Muscle of back (tissue), 11 donors: ENCODE measurements around the gene GPR137B. TPM values are rescaled to one million over a fixed set of nuclear protein-coding genes. Genes with fewer than 3 reads are reported as not detected.

Source experiments
- DNase-seq, 3 donors: peaks; one replicate each; pipeline versions ENCODE4 v3.0.0 to v3.0.0-alpha.2; 2013
- polyA plus RNA-seq, 10 donors: library from polyadenylated mRNA; unstranded; fragments of 120-200 nt; gene quantifications; one replicate each; pipeline ENCODE4 v1.2.1, GENCODE V29; 2013; ENCODE audit not compliant: insufficient read length in 10 of 10

The GPR137B gene
- polyA plus RNA-seq, 10 donors, result 4.5 to 13.9 (median 5.5) TPM

GRCh38 chr1:236113324-236114032 is 28.9 kb upstream of the GPR137B start:
- DNase-seq, result no peak

- DNase-seq, result no peak
Measured at GRCh38 chr1:236114076-236114747, 28.1 kb upstream of the GPR137B start.

- DNase-seq, result no peak
Measured at GRCh38 chr1:236117710-236118109, 24.6 kb upstream of the GPR137B start.

- DNase-seq, result no peak
Measured at GRCh38 chr1:236119943-236120484, 22.3 kb upstream of the GPR137B start.

GRCh38 chr1:236120721-236121153 is 21.6 kb upstream of the GPR137B start:
- DNase-seq, result no peak

GRCh38 chr1:236122176-236122575 is 20.2 kb upstream of the GPR137B start:
- DNase-seq, result no peak

GRCh38 chr1:236123563-236123962 is 18.8 kb upstream of the GPR137B start:
- no peak for DNase-seq

- no peak for DNase-seq
Measured at GRCh38 chr1:236124965-236125364, 17.4 kb upstream of the GPR137B start.

GRCh38 chr1:236127045-236127444 is 15.3 kb upstream of the GPR137B start:
- no peak for DNase-seq

GRCh38 chr1:236128646-236129178 is 13.6 kb upstream of the GPR137B start:
- no peak for DNase-seq

- DNase-seq, result no peak
Measured at GRCh38 chr1:236129306-236129705, 13.0 kb upstream of the GPR137B start.

GRCh38 chr1:236130372-236130771 is 12.0 kb upstream of the GPR137B start:
- no peak for DNase-seq

- DNase-seq, result no peak
Measured at GRCh38 chr1:236131916-236132315, 10.4 kb upstream of the GPR137B start.

- DNase-seq, result no peak
Measured at GRCh38 chr1:236132420-236133046, 9.8 kb upstream of the GPR137B start.

GRCh38 chr1:236133339-236133738 is 9.0 kb upstream of the GPR137B start:
- no peak for DNase-seq

GRCh38 chr1:236133802-236134201 is 8.5 kb upstream of the GPR137B start:
- DNase-seq, result no peak

- DNase-seq, result no peak
Measured at GRCh38 chr1:236137285-236137852, 5.0 kb upstream of the GPR137B start.

- DNase-seq, result no peak
Measured at GRCh38 chr1:236139495-236139894, 2.8 kb upstream of the GPR137B start.

GRCh38 chr1:236140705-236141446 is 1.5 kb upstream of the GPR137B start:
- peak in 1 of 3 donors; percentile 31 for DNase-seq

GRCh38 chr1:236141447-236142252 is 689 bp upstream of the GPR137B start:
- DNase-seq, result peak in 2 of 3 donors; percentile 47 to 63
